Tibial artery (tissue), 4 donors: ENCODE data around the gene RAD51B.

Experiments used
- DNase-seq, 2 donors: peaks; one replicate each; pipeline ENCODE4 v3.0.0-alpha.2; 2019
- H3K27ac ChIP-seq, 2 donors: fragments of 200-600 bp; sonication (generic) in 1 of 2; 1 replicate in 1 of 2; 2 replicates in 1 of 2; pipeline ENCODE4 v1.5.1; 2018 to 2019; ENCODE audit warnings: mild to moderate bottlenecking in 1 of 2
- H3K27me3 ChIP-seq, 2 donors: fragments of 200-600 bp; sonication (generic) in 1 of 2; one replicate each; pipeline versions ENCODE4 v1.5.1 to v1.6.0; 2016 to 2019
- H3K36me3 ChIP-seq, 3 donors: fragments of 200-600 bp; sonication (generic) in 2 of 3; one replicate each; pipeline ENCODE4 v1.5.1; 2016 to 2019; ENCODE audit warnings: mild to moderate bottlenecking in 2 of 3
- H3K4me1 ChIP-seq, 4 donors: fragments of 200-600 bp; sonication (generic) in 2 of 4; 1 replicate in 3 of 4; 2 replicates in 1 of 4; pipeline ENCODE4 v1.5.1; 2016 to 2019
- H3K4me3 ChIP-seq, 2 donors: fragments of 200-600 bp; sonication (generic) in 1 of 2; 1 replicate in 1 of 2; 2 replicates in 1 of 2; pipeline ENCODE4 v1.5.1; 2018 to 2019; ENCODE audit warnings: mild to moderate bottlenecking in 2 of 2
- H3K9me3 ChIP-seq, 3 donors: fragments of 200-600 bp; sonication (generic) in 1 of 3; one replicate each; pipeline ENCODE4 v1.5.1; 2016 to 2019
- intact Hi-C: fragments of 100-400 bp; cut with DNase I; formaldehyde crosslinking; loops from one replicate; pipeline ENCODE4 v1.15.0; 2023; ENCODE audit warnings: low total_unique reads
- TF ChIP-seq, protein P1 (sequence below), 2 experiments: fragments of 200-600 bp in 1 of 2; fragments of 450-650 bp in 1 of 2; IDR thresholded peaks; one replicate each; pipeline ENCODE4 v1.5.1; 2017 to 2019; ENCODE audit warnings: antibody characterized with exemption in 2 of 2, mild to moderate bottlenecking in 1 of 2, moderate library complexity in 1 of 2

The RAD51B gene

DNA sequence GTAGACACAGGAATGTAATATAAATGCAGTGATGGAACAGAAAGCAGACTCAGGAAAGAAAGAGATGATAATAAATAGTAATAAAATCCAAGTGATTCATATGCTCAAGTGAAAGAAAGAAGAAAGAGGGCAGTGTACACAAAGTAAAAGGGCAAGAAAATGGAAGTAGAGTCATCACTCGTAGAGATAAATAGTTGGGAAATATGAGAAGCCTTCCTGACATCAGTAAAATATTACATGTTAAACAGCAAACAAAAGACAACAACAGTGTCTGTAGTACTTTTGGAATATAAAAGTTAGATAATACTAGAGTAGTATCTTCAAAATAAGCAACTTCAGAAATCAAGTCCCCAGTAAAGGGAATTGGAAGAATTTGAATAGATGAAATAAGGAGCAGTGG lies 412.3 kb downstream of the RAD51B start:
- peak overlapping the region; percentile 62 to 74 for H3K27ac ChIP-seq
- no peak overlapping the region for H3K4me3 ChIP-seq
- TF ChIP-seq, protein P1, sequence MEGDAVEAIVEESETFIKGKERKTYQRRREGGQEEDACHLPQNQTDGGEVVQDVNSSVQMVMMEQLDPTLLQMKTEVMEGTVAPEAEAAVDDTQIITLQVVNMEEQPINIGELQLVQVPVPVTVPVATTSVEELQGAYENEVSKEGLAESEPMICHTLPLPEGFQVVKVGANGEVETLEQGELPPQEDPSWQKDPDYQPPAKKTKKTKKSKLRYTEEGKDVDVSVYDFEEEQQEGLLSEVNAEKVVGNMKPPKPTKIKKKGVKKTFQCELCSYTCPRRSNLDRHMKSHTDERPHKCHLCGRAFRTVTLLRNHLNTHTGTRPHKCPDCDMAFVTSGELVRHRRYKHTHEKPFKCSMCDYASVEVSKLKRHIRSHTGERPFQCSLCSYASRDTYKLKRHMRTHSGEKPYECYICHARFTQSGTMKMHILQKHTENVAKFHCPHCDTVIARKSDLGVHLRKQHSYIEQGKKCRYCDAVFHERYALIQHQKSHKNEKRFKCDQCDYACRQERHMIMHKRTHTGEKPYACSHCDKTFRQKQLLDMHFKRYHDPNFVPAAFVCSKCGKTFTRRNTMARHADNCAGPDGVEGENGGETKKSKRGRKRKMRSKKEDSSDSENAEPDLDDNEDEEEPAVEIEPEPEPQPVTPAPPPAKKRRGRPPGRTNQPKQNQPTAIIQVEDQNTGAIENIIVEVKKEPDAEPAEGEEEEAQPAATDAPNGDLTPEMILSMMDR (IDR thresholded peaks at IDR 0.05): no peak
- no peak for DNase-seq
- H3K27me3 ChIP-seq: no peaks in the 10 kb centered on the region
- H3K4me1 ChIP-seq: peaks cover 0 to 43% (median 29%) of the 10 kb centered on the region in 4 donors
- H3K9me3 ChIP-seq: no peaks in the 10 kb centered on the region
- H3K36me3 ChIP-seq: no peaks in the 10 kb centered on the region
- intact Hi-C loops: no loop called here

DNA sequence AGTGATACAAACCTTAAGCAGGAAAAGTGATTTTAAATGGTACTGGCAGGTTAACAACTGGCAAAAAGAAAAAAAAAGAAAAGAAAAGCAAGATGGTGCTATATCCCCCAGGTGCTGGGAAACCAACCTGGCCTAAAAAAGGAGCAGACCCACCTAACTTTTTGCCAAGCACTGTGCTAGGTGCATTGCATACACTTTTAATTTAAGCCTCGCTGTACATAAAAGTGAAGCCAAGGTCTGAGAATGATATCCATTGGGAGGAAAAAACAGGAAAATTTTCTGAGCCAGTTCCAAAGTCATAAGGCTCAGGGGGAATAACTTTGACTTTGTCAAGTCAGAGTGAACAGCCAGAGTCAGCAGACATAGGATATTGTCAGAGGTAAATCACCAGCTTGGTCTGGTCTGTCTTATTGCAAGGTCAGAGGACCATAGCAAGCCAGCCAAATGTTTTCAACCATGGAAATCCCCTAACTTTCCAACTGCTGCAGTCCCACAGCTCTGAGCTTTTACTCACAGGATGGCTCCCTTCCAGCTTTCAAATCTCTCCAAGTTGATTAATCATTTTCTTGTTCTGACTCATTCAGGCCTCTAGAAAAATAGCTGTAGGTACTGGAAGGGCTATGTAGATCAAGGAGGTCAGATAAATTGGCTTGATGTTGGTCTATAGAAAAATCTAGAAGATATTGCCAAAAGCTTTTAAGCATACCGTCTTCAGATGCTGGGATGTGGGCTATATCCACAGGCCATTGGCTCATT lies 412.9 kb downstream of the RAD51B start:
- DNase-seq: peak; percentile 62 to 75

DNA sequence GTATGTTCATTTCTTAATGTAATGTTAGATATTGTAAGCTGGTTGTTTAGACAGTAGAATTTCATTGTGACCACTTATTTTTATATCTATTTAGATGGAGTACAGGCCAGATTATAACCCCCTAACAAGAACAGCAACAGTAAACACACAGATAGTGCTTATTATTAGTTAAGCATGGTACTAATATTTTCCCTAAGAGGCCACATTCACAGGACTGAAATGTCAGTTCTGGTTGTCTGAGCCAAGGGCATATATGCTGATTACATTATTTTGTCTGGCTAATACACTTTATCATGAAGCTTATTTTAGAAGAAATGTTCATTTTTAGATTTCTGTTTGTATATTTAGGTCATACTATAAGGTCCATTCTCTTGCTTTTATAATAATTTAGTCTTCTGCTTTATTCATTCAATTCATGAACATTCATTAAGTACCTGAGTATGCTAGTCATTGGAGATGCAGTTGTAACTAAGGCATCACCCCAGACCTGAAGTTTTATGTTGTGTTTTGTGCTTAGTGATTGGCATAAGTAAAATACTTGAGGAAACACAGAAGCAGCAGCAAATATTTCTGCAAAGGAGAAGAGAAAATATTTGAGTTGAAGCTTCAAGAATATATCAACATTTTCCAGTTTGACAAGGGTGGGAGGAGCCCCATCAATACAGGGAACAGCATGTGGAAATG lies 413.7 kb downstream of the RAD51B start:
- Histone ChIP-seq H3K4me3 (no peak overlapping the region), H3K27ac (peak overlapping the region; percentile 62 to 74), H3K36me3 (no peaks in the 10 kb centered on the region), H3K4me1 (peaks cover 0 to 57% (median 32%) of the 10 kb centered on the region in 4 donors), H3K9me3 (no peaks in the 10 kb centered on the region), H3K27me3 (no peaks in the 10 kb centered on the region)
- intact Hi-C loops: no loop called here
- TF ChIP-seq, protein P1 (IDR thresholded peaks at IDR 0.05): no peak
- DNase-seq: no peak

More for the DNA sequence above, 412.9 kb downstream of the RAD51B start:
- Histone ChIP-seq H3K27ac (peak overlapping the region; percentile 62 to 74), H3K9me3 (no peaks in the 10 kb centered on the region), H3K4me1 (peaks cover 0 to 49% (median 32%) of the 10 kb centered on the region in 4 donors), H3K36me3 (no peaks in the 10 kb centered on the region), H3K27me3 (no peaks in the 10 kb centered on the region), H3K4me3 (no peak overlapping the region)
- TF ChIP-seq, protein P1 (IDR thresholded peaks at IDR 0.05): no peak
- intact Hi-C loops: no loop called here

DNA sequence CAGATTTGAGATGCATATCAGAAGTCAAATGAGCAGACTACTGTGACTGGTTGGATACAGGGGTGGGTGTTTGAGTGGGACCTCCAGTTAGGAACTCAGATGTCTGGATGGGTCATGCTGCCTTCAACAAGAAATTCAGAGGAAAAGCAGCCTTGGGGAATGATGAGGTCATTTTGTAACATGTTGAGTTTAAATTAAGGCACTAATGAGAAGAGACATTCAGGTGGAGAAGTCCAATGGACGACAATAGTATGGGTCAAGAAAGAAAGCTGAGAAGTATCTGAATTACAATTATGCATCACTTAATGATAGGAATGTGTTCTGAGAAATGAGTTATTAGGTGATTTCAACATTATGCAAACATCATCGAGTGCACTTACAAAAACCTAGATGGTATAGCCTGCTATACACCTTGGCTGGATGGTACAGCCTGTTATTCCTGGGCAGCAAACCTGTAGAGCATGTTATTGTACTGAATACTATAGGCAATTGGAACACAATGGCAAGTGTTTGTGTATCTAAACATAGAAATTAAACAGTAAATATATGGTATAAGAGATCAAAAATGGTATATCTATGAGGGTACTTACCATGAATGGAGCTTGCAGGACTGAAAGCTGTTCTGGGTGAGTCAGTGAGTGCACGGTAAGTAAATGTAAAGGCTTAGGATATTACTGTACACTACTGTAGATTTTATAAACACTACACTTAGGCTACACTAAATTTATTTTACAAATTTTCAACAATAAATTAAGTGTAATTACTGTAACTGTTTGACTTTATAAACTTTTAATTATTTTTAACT lies 414.7 kb downstream of the RAD51B start:
- no peaks in the 10 kb centered on the region for H3K27me3 ChIP-seq
- peaks cover 0 to 59% (median 32%) of the 10 kb centered on the region in 4 donors for H3K4me1 ChIP-seq
- intact Hi-C loops: no loop called here
- no peak for DNase-seq
- TF ChIP-seq, protein P1 (IDR thresholded peaks at IDR 0.05): no peak
- no peaks in the 10 kb centered on the region for H3K9me3 ChIP-seq
- peak overlapping the region; percentile 62 to 74 for H3K27ac ChIP-seq
- no peaks in the 10 kb centered on the region for H3K36me3 ChIP-seq
- no peak overlapping the region for H3K4me3 ChIP-seq

DNA sequence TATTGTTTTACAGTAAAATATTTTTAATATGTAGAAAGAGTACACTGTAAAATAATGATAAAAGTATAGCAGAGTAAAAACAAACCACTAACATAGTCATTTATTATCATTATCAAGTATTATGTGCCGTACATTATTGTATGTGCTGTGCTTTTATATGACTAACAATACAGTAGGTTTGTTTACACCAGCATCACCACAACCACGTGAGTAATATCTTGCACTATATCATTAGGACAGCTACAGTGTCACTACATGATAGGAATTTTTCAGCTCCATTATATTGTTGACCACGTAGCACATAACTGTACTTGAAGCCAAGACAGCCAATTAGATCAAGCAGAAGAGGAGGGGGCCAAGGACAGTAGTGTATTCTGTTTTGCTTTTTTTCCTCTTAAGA lies 415.4 kb downstream of the RAD51B start:
- Histone ChIP-seq H3K36me3 (no peaks in the 10 kb centered on the region), H3K27ac (no peak overlapping the region), H3K4me1 (peaks cover 0 to 62% (median 34%) of the 10 kb centered on the region in 4 donors), H3K27me3 (no peaks in the 10 kb centered on the region), H3K4me3 (no peak overlapping the region), H3K9me3 (no peaks in the 10 kb centered on the region)
- TF ChIP-seq, protein P1 (IDR thresholded peaks at IDR 0.05): no peak
- intact Hi-C loops: no loop called here
- no peak for DNase-seq
